Epithelial cell of proximal tubule (primary cell): ENCODE results near the gene APLNR. TPM values are rescaled to one million over a fixed set of nuclear protein-coding genes. Genes with fewer than 3 reads are reported as not detected.

Source experiments
- DNase-seq: peaks from one replicate; pipeline ENCODE4 v3.0.0-alpha.2; 2011; ENCODE audit warnings: low read depth
- H3K4me3 ChIP-seq: 2 replicates; pipeline ENCODE4 v1.5.1; 2011; ENCODE audit warnings: low read depth, mild to moderate bottlenecking, low read length
- CTCF ChIP-seq: conservative IDR thresholded peaks from 2 replicates; pipeline ENCODE4 v1.5.1; 2012; ENCODE audit warnings: low read depth, mild to moderate bottlenecking, low read length
- total RNA-seq: library from RNA; depleted of rRNA; stranded (reverse); fragments of >200 nt; gene quantifications from 2 replicates; pipeline ENCODE4 v1.2.3, GENCODE V29; 2015

APLNR gene
- total RNA-seq, 1 donor from 2014 or later = not detected

- H3K4me3 ChIP-seq = no peak overlapping the region
- TF ChIP-seq CTCF = no peak
- DNase-seq = no peak
Measured at GRCh38 chr11:57230791-57231538, 6.1 kb downstream of the APLNR start.

GRCh38 chr11:57230316-57230715 is 6.7 kb downstream of the APLNR start:
- no peak for DNase-seq
- TF ChIP-seq CTCF = no peak
- H3K4me3 ChIP-seq = no peak overlapping the region

- no peak overlapping the region for H3K4me3 ChIP-seq
- no peak for TF ChIP-seq CTCF
- no peak for DNase-seq
Measured at GRCh38 chr11:57228600-57228999, 8.4 kb downstream of the APLNR start.

- no peak overlapping the region for H3K4me3 ChIP-seq
- no peak for TF ChIP-seq CTCF
- DNase-seq = peak; percentile 4
Measured at GRCh38 chr11:57224537-57224936, 12.5 kb downstream of the APLNR start.

GRCh38 chr11:57224128-57224527 is 12.9 kb downstream of the APLNR start:
- DNase-seq = no peak
- H3K4me3 ChIP-seq = no peak overlapping the region
- TF ChIP-seq CTCF = no peak

- DNase-seq = no peak
- no peak for TF ChIP-seq CTCF
- H3K4me3 ChIP-seq = no peak overlapping the region
Measured at GRCh38 chr11:57223601-57224000, 13.4 kb downstream of the APLNR start.

- DNase-seq = no peak
- no peak for TF ChIP-seq CTCF
- H3K4me3 ChIP-seq = no peak overlapping the region
Measured at GRCh38 chr11:57222239-57222638, 14.8 kb downstream of the APLNR start.
